ENCODE results near the gene GPR161.
A peak's percentile ranks its signal among the peaks of the same experiment; 100 is the strongest.

- TF ChIP-seq CTCF (IDR thresholded peaks at IDR 0.05) (no peak), POLR2A (IDR thresholded peaks at IDR 0.05; ENCODE audit: low read depth) (no peak), POLR2AphosphoS5 (IDR thresholded peaks at IDR 0.05) (peak; percentile 47 to 54), EP300 (IDR thresholded peaks at IDR 0.05) (no peak)
Measured at GRCh38 chr1:168121401-168122011, 15.2 kb downstream of the GPR161 start.

All from esophagus muscularis mucosa (tissue), 4 donors.